HepG2 (cell line): ENCODE results near the gene SWSAP1. TPM values are rescaled to one million over a fixed set of nuclear protein-coding genes. Genes with fewer than 3 reads are reported as not detected.

Source experiments
- CREB1 ChIP-seq, 2 experiments: fragments of 450-650 bp in 1 of 2; IDR thresholded peaks; 2 replicates each; pipeline ENCODE4 v1.6.1; 2016 to 2017; ENCODE audit warnings: control low read depth in 1 of 2, mild to moderate bottlenecking in 1 of 2, missing compliant biosample characterization in 1 of 2, missing genetic modification characterization in 1 of 2
- CREM ChIP-seq, 2 experiments: sonication (generic) in 1 of 2; formaldehyde crosslinking in 1 of 2; IDR thresholded peaks; 2 replicates each; pipeline versions ENCODE4 v1.4.0 to v1.6.1; 2016 to 2020; ENCODE audit warnings: antibody characterized with exemption in 1 of 2, mild to moderate bottlenecking in 1 of 2, missing genetic modification reagents in 1 of 2
- HNRNPK ChIP-seq: fragments of 200-400 bp; formaldehyde crosslinking; IDR thresholded peaks from 2 replicates; pipeline ENCODE4 v1.6.1; 2018; ENCODE audit warnings: low read length, low read depth, moderate library complexity, mild to moderate bottlenecking; ENCODE audit not compliant: poor library complexity, severe bottlenecking
- ISX ChIP-seq: sonication (generic); formaldehyde crosslinking; conservative IDR thresholded peaks from 2 replicates; pipeline ENCODE4 v1.5.0; 2020; ENCODE audit warnings: missing genetic modification reagents
- MATR3 ChIP-seq: sonication (generic); formaldehyde crosslinking; IDR thresholded peaks from 2 replicates; pipeline ENCODE4 v1.4.0; 2020; ENCODE audit warnings: missing genetic modification reagents
- NFRKB ChIP-seq: fragments of 450-650 bp; IDR thresholded peaks from 2 replicates; pipeline ENCODE4 v1.6.1; 2017
- PCBP2 ChIP-seq: fragments of 200-400 bp; formaldehyde crosslinking; optimal IDR thresholded peaks from 2 replicates; pipeline ENCODE3; 2018; ENCODE audit warnings: low read length, low read depth; ENCODE audit not compliant: poor library complexity, severe bottlenecking
- RBAK ChIP-seq: sonication (generic); formaldehyde crosslinking; IDR thresholded peaks from 2 replicates; pipeline ENCODE4 v1.5.1; 2020; ENCODE audit warnings: mild to moderate bottlenecking, missing genetic modification reagents
- REL ChIP-seq: sonication (generic); formaldehyde crosslinking; conservative IDR thresholded peaks from 2 replicates; pipeline ENCODE4 v1.8.0; 2022; ENCODE audit warnings: mild to moderate bottlenecking, missing genetic modification reagents, moderate library complexity
- RFX5 ChIP-seq: IDR thresholded peaks from 2 replicates; pipeline ENCODE4 v1.6.1; 2011; ENCODE audit warnings: low read depth, low read length, improper control_type of control experiment
- SETDB1 ChIP-seq: sonication (generic); formaldehyde crosslinking; IDR thresholded peaks from 2 replicates; pipeline ENCODE4 v1.5.1; 2020; ENCODE audit warnings: missing genetic modification reagents, mild to moderate bottlenecking, borderline replicate concordance
- SUZ12 ChIP-seq: fragments of 150-350 bp; IDR thresholded peaks from 2 replicates; pipeline ENCODE4 v1.6.1; 2014; ENCODE audit warnings: low read depth, low read length
- XBP1 ChIP-seq: sonication (generic); formaldehyde crosslinking; IDR thresholded peaks from 2 replicates; pipeline ENCODE4 v1.5.0; 2020; ENCODE audit warnings: missing genetic modification reagents
- ZBTB7B ChIP-seq: sonication (generic); formaldehyde crosslinking; IDR thresholded peaks from 2 replicates; pipeline ENCODE4 v1.4.0; 2020; ENCODE audit warnings: missing genetic modification reagents
- ZFP36L1 ChIP-seq: sonication (generic); formaldehyde crosslinking; IDR thresholded peaks from 2 replicates; pipeline ENCODE4 v1.8.0; 2022; ENCODE audit warnings: mild to moderate bottlenecking, missing genetic modification reagents, moderate library complexity
- ZNF230 ChIP-seq: sonication (generic); formaldehyde crosslinking; IDR thresholded peaks from 2 replicates; pipeline ENCODE4 v1.4.0; 2020; ENCODE audit warnings: mild to moderate bottlenecking, missing genetic modification reagents
- ZNF33B ChIP-seq: sonication (generic); formaldehyde crosslinking; IDR thresholded peaks from 2 replicates; pipeline ENCODE4 v1.5.1; 2020; ENCODE audit warnings: mild to moderate bottlenecking, missing genetic modification reagents
- ZNF616 ChIP-seq: sonication (generic); formaldehyde crosslinking; IDR thresholded peaks from 2 replicates; pipeline ENCODE4 v1.5.0; 2020; ENCODE audit warnings: low read depth, mild to moderate bottlenecking, missing genetic modification reagents
- ZNF687 ChIP-seq: sonication (generic); formaldehyde crosslinking; IDR thresholded peaks from 2 replicates; pipeline ENCODE4 v1.5.1; 2020; ENCODE audit warnings: mild to moderate bottlenecking, missing genetic modification reagents, moderate library complexity
- ZNF746 ChIP-seq: sonication (generic); formaldehyde crosslinking; IDR thresholded peaks from 2 replicates; pipeline ENCODE4 v1.8.0; 2022; ENCODE audit warnings: mild to moderate bottlenecking, missing genetic modification reagents
- polyA plus RNA-seq, 8 experiments: library from polyadenylated mRNA; depleted of rRNA in 3 of 8; stranded (reverse) in 7 of 8; unstranded in 1 of 8; fragments of >200 nt; fragmentation: Illumina TruSeq in 4 of 8; extraction: Trizol in 4 of 8; gene quantifications; 2 replicates each; pipeline versions ENCODE4 v1.2.1 to v1.2.3, GENCODE V29; 2011 to 2016; ENCODE audit warnings: low read depth in 4 of 8, missing spikeins in 1 of 8, mixed read lengths in 1 of 8; ENCODE audit not compliant: insufficient read depth in 1 of 8
- total RNA-seq, 5 experiments: library from RNA; depleted of rRNA; stranded (reverse); fragments of >200 nt; fragmentation: Illumina TruSeq; extraction: Trizol; gene quantifications; 2 replicates each; pipeline ENCODE4 v1.2.3, GENCODE V29; 2016; ENCODE audit warnings: low read depth in 1 of 5
- TF ChIP-seq, protein P1 (sequence below): sonication (generic); formaldehyde crosslinking; IDR thresholded peaks from 2 replicates; pipeline ENCODE4 v1.5.0; 2020; ENCODE audit warnings: missing genetic modification reagents, mild to moderate bottlenecking, borderline replicate concordance
- TF ChIP-seq, protein P2 (sequence below): sonication (generic); formaldehyde crosslinking; IDR thresholded peaks from 2 replicates; pipeline ENCODE4 v1.4.0; 2020; ENCODE audit warnings: missing genetic modification reagents, mild to moderate bottlenecking, borderline replicate concordance

SWSAP1 gene
- total and polyA plus RNA-seq, 2 of the 13 experiments (the other 11 are each of a cell fraction or from before 2014, with no cell fraction given), result 2.7 to 3.3 TPM

DNA sequence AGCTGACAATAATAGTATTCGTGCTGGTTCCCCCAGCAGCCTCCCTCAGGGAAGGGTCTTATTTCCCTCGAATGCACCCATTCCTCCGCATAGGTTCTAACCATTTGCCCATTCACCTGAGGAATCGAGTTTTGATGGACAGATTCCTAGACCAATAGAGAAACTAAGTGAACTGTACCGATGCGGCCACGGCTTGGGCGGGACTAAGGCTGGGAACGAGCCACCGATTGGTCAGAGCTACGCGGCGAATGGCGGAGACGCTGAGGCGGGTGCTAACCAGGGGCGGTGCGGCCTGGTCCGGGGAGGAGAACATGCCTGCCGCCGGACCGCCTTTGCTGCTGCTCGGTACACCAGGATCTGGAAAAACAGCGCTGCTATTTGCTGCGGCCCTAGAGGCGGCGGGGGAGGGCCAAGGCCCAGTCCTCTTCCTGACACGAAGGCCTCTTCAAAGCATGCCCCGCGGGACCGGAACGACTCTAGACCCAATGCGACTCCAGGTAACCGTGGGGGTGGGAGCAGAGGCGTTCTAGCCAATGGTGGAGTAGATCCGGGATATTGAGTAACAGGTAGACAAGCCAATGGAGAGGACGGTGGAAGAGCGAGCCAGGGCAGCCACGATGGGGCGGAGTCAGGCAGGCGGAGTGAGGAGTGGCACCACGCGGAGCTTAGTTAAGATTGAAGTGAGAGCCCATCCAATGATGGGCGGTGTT lies at the start of gene SWSAP1 (continued):
- TF ChIP-seq NFRKB, result no peak
- no peak for TF ChIP-seq ZNF616 (CRISPR knock-in tag)
- TF ChIP-seq HNRNPK, result no peak
- TF ChIP-seq SUZ12, result no peak
- TF ChIP-seq RBAK (CRISPR knock-in tag), result no peak
- no peak for TF ChIP-seq XBP1 (CRISPR knock-in tag)
- peak; percentile 72 for TF ChIP-seq CREM (IDR thresholded peaks at IDR 0.05)
- no peak for TF ChIP-seq CREM (CRISPR knock-in tag; IDR thresholded peaks at IDR 0.05)
- no peak for TF ChIP-seq REL (CRISPR knock-in tag)
- TF ChIP-seq ZNF746 (CRISPR knock-in tag), result no peak
- TF ChIP-seq RFX5, result no peak; the same call in 1 of the 2 replicates
- TF ChIP-seq SETDB1 (CRISPR knock-in tag), result no peak
- TF ChIP-seq ZNF230 (CRISPR knock-in tag), result peak; percentile 15; the same call in 1 of the 2 replicates
- TF ChIP-seq, protein P1, sequence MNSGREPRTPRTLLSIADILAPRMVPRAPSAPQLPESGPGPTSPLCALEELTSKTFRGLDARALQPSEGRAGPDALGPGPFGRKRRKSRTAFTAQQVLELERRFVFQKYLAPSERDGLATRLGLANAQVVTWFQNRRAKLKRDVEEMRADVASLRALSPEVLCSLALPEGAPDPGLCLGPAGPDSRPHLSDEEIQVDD (CRISPR knock-in tag), result peak; percentile 84; the same call in 1 of the 2 replicates
- TF ChIP-seq MATR3 (CRISPR knock-in tag), result no peak
- no peak; the same call in 1 of the 2 replicates for TF ChIP-seq ZNF33B (CRISPR knock-in tag)
- no peak for TF ChIP-seq ZFP36L1 (CRISPR knock-in tag)
- TF ChIP-seq, protein P2, sequence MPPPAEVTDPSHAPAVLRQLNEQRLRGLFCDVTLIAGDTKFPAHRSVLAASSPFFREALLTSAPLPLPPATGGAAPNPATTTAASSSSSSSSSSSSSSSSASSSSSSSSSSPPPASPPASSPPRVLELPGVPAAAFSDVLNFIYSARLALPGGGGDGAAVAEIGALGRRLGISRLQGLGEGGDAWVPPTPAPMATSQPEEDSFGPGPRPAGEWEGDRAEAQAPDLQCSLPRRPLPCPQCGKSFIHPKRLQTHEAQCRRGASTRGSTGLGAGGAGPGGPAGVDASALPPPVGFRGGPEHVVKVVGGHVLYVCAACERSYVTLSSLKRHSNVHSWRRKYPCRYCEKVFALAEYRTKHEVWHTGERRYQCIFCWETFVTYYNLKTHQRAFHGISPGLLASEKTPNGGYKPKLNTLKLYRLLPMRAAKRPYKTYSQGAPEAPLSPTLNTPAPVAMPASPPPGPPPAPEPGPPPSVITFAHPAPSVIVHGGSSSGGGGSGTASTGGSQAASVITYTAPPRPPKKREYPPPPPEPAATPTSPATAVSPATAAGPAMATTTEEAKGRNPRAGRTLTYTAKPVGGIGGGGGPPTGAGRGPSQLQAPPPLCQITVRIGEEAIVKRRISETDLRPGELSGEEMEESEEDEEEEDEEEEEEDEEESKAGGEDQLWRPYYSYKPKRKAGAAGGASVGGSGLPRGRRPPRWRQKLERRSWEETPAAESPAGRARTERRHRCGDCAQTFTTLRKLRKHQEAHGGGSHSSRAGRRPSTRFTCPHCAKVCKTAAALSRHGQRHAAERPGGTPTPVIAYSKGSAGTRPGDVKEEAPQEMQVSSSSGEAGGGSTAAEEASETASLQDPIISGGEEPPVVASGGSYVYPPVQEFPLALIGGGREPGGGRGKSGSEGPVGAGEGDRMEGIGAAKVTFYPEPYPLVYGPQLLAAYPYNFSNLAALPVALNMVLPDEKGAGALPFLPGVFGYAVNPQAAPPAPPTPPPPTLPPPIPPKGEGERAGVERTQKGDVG (CRISPR knock-in tag), result no peak
- no peak for TF ChIP-seq PCBP2
- no peak for TF ChIP-seq ISX
- TF ChIP-seq CREB1 (IDR thresholded peaks at IDR 0.05), result peak; percentile 79
- peak; percentile 91 for TF ChIP-seq CREB1 (CRISPR knock-in tag; IDR thresholded peaks at IDR 0.05)
- no peak for TF ChIP-seq ZBTB7B (CRISPR knock-in tag)
- peak; percentile 87 for TF ChIP-seq ZNF687
